ENCODE measurements around the gene BMP2K.

The BMP2K gene
- 65.3 to 391 (median 237) reads per million in 18 experiments for total RNA-seq

- DNase-seq, result peak; percentile 75 to 84
Observed at GRCh38 chr4:78776079-78776728, at the start of gene BMP2K. BMP2K (plus strand) TSS chr4:78776350; CDS start chr4:78776544, 194 bp downstream.

GRCh38 chr4:78726546-78726945, 49.6 kb upstream of the BMP2K start:
- no peak for DNase-seq

- DNase-seq, result no peak
Observed at GRCh38 chr4:78732332-78733104, 43.6 kb upstream of the BMP2K start.

- DNase-seq, result peak in 1 of 2 donors; percentile 38
Observed at GRCh38 chr4:78734441-78735162, 41.5 kb upstream of the BMP2K start.

- no peak for DNase-seq
Observed at GRCh38 chr4:78735697-78736096, 40.5 kb upstream of the BMP2K start.

- peak; percentile 91 for DNase-seq
Observed at GRCh38 chr4:78737035-78737434, 39.1 kb upstream of the BMP2K start.

GRCh38 chr4:78737973-78738372, 38.2 kb upstream of the BMP2K start:
- DNase-seq, result no peak

GRCh38 chr4:78742300-78742699, 33.9 kb upstream of the BMP2K start:
- DNase-seq, result no peak

GRCh38 chr4:78747475-78747922, 28.7 kb upstream of the BMP2K start:
- no peak for DNase-seq

- DNase-seq, result no peak
Observed at GRCh38 chr4:78748381-78748780, 27.8 kb upstream of the BMP2K start.

GRCh38 chr4:78749258-78749971, 26.7 kb upstream of the BMP2K start:
- no peak for DNase-seq

GRCh38 chr4:78749972-78750727, 26.0 kb upstream of the BMP2K start:
- DNase-seq, result peak; percentile 77 to 93

- no peak for DNase-seq
Observed at GRCh38 chr4:78753091-78753490, 23.1 kb upstream of the BMP2K start.

GRCh38 chr4:78754872-78755271, 21.3 kb upstream of the BMP2K start:
- DNase-seq, result no peak

GRCh38 chr4:78756137-78756536, 20.0 kb upstream of the BMP2K start:
- DNase-seq, result no peak

GRCh38 chr4:78756776-78757175, 19.4 kb upstream of the BMP2K start:
- DNase-seq, result peak in 1 of 2 donors; percentile 16

GRCh38 chr4:78757574-78757973, 18.6 kb upstream of the BMP2K start:
- no peak for DNase-seq

GRCh38 chr4:78758085-78758484, 18.1 kb upstream of the BMP2K start:
- no peak for DNase-seq

- DNase-seq, result no peak
Observed at GRCh38 chr4:78762529-78762928, 13.6 kb upstream of the BMP2K start.

- DNase-seq, result no peak
Observed at GRCh38 chr4:78763251-78763650, 12.9 kb upstream of the BMP2K start.

GRCh38 chr4:78763763-78764387, 12.3 kb upstream of the BMP2K start:
- DNase-seq, result no peak
